ENCODE data around the gene HMCN2. TPM values are rescaled to one million over a fixed set of nuclear protein-coding genes. Genes with fewer than 3 reads are reported as not detected.

The HMCN2 gene
- total and polyA plus RNA-seq, 8 donors = 0.31 to 3.9 (median 0.68) TPM

- no peak for ATAC-seq
- no peak for TF ChIP-seq CTCF (IDR thresholded peaks at IDR 0.05)
- no peaks in the 10 kb centered on the region for H3K4me1 ChIP-seq
These were observed 140.2 kb downstream of the HMCN2 start for GRCh38 chr9:130405657-130406257.

DNA sequence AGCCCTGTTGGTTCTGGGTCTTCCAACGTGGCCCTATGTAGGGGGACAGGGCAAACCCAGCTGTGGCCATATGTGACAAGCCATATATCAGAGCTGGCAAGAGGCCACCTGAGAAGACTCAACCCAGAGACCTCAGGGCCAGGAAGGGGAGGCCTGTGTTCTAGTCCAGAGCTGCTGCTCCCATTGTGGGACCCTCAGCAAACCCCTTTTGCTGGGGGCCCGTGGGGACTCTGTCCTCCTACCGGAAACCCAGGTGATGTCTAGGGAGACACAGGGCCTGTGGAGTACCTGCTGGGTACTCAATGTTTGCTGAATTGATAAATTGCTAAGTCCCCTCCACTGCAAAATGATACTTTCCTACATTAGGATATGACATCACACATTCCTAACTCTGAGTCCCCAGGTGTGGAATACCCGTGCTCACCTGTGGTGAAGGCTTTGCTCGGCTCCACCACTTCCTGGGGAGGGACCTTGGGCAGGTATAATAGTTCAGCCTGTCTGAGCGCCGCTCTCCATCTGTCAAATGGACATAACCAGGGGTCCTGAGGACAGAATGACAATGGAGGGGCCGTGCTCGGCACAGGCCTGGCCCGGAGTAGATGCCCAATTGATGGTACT is 140.8 kb downstream of the HMCN2 start:
- Histone ChIP-seq H3K4me3 (no peak overlapping the region), H3K36me3 (no peaks in the 10 kb centered on the region), H3K4me1 (no peaks in the 10 kb centered on the region), H3K9me3 (no peaks in the 10 kb centered on the region), H3K27ac (no peak overlapping the region), H3K27me3 (no peaks in the 10 kb centered on the region)
- no peak for ATAC-seq
- intact Hi-C loops (cut with DNase I) = no loop called here
- no peak for TF ChIP-seq CTCF (IDR thresholded peaks at IDR 0.05)
- no peak for DNase-seq

More at GRCh38 chr9:130405657-130406257, 140.2 kb downstream of the HMCN2 start:
- no peak overlapping the region for H3K4me3 ChIP-seq
- DNase-seq = peak in 1 of 4 donors; percentile 78
- H3K36me3 ChIP-seq = no peaks in the 10 kb centered on the region
- no peaks in the 10 kb centered on the region for H3K27me3 ChIP-seq
- H3K27ac ChIP-seq = no peak overlapping the region
- H3K9me3 ChIP-seq = no peaks in the 10 kb centered on the region
- intact Hi-C loops (cut with DNase I) = no loop called here

- intact Hi-C loops (cut with DNase I) = no loop called here
- H3K36me3 ChIP-seq = no peaks in the 10 kb centered on the region
- H3K4me3 ChIP-seq = no peak overlapping the region
- ATAC-seq (no peak), DNase-seq (no peak)
- no peak for TF ChIP-seq CTCF (IDR thresholded peaks at IDR 0.05)
- no peaks in the 10 kb centered on the region for H3K27me3 ChIP-seq
- no peaks in the 10 kb centered on the region for H3K4me1 ChIP-seq
- H3K27ac ChIP-seq = no peak overlapping the region
- H3K9me3 ChIP-seq = no peaks in the 10 kb centered on the region
These were observed 142.5 kb downstream of the HMCN2 start for GRCh38 chr9:130407916-130408663.

GRCh38 chr9:130408669-130409068 is 143.1 kb downstream of the HMCN2 start:
- H3K27ac ChIP-seq = no peak overlapping the region
- no peaks in the 10 kb centered on the region for H3K9me3 ChIP-seq
- no peaks in the 10 kb centered on the region for H3K27me3 ChIP-seq
- no peak for DNase-seq
- no peak for ATAC-seq
- no peak for TF ChIP-seq CTCF (IDR thresholded peaks at IDR 0.05)
- no peaks in the 10 kb centered on the region for H3K4me1 ChIP-seq
- H3K36me3 ChIP-seq = no peaks in the 10 kb centered on the region
- no peak overlapping the region for H3K4me3 ChIP-seq
- intact Hi-C loops (cut with DNase I) = no loop called here

DNA sequence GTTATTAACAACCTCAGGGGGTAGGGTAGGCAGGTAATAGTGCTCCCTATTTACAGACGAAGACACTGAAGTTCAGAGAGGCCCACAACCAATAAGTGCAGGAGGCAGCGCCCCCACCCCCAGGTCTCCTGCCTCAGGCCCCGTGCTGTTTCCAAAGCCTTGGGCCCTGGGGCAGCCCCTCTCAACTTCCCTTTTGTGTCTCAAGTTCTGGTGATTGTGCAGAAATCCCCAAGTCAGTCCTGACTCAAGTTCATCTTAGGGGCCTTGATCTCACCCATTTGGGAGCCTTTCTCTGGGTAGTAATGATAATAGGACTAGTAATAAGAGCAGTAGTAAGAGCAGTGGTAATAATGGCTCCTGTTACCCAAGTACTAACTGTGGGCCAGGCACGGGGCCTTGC is 143.7 kb downstream of the HMCN2 start:
- H3K27me3 ChIP-seq = no peaks in the 10 kb centered on the region
- TF ChIP-seq CTCF (IDR thresholded peaks at IDR 0.05) = no peak
- H3K9me3 ChIP-seq = no peaks in the 10 kb centered on the region
- no peak overlapping the region for H3K27ac ChIP-seq
- no peak for DNase-seq
- no peak for ATAC-seq
- no peaks in the 10 kb centered on the region for H3K4me1 ChIP-seq
- no peaks in the 10 kb centered on the region for H3K36me3 ChIP-seq
- intact Hi-C loops (cut with DNase I) = no loop called here
- no peak overlapping the region for H3K4me3 ChIP-seq

Data from left lung (tissue), 10 donors.